ENCODE data around the gene CFAP54. TPM values are rescaled to one million over a fixed set of nuclear protein-coding genes. Genes with fewer than 3 reads are reported as not detected.
"Not testable (repeated sequence)": the region's sequence is repeated elsewhere in the genome, so short reads cannot be mapped to it uniquely, and the experiment has no call there.

The CFAP54 gene
- polyA plus RNA-seq, 1 donor: 0.44 TPM

DNA sequence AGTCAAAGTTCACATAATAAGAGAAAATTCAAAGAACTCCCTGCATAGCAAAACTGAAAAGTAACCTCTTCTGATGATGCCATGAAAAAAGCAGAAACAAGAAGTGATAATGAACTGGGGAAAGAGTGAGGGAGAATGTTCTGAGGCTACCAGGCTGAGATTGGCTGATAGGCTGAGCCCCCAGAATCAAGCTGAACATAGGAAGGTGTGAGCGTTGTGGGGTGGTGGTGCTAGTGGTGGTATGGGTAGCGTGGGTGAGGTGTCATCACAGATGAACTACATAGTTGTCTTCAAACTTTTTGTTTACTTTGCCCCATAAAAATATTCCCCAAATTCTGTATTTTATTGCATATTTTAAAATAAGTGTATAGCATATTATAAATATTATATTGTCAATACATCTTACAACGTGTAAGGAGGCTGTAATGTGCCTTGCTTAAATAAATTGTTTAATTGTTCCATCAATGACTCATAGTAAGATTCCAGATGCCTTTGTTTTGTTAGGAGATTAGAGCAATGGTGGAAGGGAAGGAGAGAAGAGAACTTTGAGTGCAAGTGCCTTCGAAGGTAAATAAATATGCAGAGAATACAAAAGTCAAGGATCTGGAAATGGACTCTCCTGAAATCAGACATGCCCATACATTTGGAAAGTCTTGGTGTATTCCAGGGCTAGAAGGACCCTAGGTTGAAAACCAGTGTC is 15.8 kb upstream of the CFAP54 start:
- DNase-seq: no peak

DNA sequence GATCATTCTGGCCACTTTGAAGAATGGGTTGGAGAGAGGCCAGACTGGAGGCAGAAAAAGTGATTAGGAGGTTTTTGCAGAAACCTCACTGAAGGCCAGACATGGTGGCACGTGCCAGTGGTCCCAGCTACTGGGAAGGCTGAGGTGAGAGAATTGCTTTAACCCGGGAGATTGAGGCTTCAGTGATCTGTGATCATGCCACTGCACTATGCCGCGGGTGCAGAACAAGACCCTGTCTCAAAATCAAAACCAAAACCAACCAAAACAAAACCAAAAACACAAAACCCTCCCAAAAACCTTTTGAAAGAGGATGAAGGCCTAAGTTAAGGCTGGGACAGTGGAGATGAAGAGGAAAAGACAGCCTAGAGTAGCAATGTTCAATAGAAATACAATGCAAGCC is 15.2 kb upstream of the CFAP54 start:
- DNase-seq: no peak

DNA sequence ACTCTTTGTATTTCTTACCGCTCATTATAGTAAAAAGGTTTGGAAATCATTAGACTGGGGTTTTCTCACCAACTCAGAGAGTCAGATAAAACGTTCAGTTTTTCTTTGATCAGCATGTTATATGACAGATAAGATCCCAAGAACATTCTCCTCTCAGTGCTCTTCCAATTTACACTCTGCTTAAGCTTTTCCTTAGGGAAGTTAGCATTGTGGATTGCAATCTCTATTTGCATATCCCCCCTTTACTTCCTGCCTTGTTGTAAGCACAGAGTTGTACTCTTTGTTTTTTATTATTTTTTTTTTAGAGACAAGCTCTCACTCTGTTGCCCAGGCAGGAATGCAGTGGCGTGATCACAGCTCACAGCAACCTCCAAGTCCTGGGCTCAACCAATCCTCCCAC is 11.4 kb upstream of the CFAP54 start:
- DNase-seq: no peak

DNA sequence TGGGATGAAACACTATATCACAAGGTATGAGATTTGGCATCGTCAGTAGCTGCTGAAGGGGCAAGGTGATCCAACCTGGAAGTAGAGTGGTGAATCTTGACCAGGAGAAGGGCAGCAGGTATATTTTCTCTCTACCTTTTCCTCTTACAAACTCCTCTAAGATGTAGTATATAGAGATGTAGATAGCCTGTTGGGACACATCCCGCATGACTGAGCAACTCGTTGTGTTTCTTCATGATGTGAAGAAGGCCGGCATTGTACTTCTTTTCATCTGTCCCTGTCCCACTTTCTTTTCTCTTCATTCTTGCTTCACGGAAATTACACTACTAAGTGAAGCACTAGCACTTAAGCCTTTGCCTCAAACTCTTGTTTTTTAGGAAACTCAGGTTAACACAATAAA is 7.3 kb upstream of the CFAP54 start:
- DNase-seq: no peak

DNA sequence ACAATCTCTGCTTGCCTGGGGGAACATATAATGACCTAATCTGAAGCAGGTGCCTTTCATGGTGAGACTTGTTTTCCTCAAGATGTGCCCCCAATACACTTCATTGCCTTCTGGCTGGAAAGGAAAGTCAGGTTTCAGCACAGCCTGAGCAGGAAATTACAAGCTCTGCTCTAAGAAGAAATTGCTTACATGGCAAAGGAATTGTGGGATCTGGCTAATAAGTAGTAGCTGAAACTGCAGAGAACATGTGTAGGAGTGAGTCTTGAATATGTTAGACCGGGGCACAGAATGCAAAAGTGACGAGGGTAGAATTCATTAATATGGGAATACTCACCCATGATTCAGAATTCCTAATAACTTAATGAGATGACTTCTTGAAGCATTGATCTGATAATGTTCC is 6.3 kb upstream of the CFAP54 start:
- no peak for DNase-seq

DNA sequence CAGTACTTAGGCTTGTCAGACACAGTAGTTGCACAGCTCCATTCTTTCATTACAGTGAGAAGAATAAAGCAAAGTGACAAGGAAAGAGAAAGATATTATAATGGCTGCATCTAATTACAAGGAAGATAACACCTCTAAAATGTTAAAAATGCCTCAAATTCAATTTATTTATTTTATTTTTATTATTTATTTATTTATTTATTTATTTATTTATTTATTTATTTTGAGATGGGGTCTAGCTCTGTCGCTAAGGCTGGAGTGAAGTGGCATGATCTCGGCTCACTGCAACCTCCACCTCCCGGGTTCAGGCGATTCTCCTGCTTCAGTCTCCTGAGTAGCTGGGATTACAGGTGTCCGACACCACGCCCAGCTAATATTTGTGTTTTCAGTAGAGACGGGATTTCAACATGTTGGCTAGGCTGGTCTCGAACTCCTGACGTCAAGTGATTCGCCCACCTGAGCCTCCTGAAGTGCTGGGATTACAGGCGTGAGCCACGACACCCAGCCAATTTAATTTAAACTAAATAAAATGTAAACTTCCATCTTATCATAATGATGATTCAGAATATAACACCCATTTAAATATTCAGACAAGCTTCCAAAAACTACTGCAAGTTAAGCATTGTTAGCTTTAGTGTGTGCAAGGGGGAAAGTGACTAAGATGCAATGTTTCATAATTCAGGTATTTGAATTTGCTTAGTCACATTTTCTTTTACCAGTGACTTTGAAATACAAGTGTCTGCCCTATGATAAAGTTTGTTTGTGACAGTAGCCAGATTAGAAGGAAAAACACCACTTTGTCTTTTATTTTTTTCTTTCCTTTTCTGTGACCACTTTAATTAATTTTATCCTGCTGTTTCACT is 2.4 kb upstream of the CFAP54 start:
- no peak for DNase-seq

DNA sequence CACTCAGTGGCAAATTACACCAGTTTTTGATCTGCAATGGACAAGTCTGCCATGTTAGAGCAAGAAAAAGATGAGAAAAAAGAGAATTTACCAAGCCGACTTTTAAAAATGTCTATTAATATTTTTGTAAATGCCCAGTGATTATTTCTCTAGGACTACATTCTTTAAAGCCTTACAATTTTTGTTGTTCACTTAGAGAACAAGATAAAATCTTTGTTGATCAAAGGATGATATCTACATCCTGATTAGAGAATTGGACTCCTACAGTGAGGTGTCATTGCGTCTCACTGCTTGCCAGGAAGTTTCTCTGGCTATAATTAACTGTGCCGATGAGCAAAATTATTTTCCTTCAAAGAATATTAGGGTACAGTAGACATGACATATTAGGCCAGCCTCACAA is 1.7 kb upstream of the CFAP54 start:
- DNase-seq: no peak

DNA sequence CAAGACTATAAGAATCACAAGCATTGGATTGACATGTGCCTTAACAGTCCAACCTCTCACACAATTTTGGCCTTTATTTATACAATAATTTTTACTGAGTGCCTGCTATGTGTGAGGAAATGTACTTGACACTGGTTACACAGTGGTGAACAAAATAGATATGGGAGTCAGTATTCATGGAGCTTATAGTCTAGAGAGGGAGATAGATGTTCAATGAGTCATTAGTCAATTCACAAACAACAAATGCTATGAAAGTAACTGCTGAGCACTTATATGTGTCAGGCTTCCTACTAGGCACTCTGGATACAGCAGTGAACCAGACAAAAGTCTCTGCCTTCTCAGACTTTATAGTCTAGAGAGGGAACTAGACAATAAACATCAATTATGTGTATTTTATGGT is 3.7 kb downstream of the CFAP54 start:
- no peak for DNase-seq

DNA sequence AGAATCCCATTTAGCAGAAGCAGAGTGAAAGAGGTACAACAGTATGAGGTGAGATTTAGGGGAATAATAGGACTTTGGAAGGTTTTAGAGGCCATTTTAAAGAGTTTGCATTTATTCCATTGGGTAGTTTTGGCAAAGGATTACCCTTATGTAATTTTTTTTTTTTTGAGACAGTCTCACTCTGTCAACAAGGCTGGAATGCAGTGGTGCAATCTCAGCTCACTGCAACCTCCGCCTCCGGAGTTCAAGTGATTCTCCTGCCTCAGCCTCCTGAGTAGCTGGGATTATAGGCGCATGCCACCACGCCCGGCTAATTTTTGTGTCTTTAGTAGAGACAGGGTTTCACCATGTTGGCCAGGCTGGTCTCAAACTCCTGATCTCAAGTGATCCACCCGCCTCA is 4.8 kb downstream of the CFAP54 start:
- DNase-seq: not testable (repeated sequence)

DNA sequence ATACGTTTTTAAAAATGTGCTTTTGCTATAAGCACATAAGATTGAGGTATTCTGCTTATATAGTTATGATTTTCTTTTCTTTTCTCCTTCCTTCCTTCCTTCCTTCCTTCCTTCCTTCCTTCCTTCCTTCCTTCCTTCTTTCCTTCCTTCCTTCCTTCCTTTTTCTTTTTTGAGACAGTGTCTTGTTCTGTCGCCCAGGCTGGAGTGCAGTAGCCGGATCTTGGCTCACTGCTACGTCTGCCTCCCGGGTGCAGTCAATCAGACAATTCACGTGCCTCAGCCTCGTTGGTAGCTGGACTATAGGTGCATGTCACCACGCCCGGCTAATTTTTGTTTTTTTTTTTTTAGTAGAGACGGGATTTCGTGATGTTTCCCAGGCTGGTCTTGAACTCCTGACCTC is 5.8 kb downstream of the CFAP54 start:
- DNase-seq: no peak

DNA sequence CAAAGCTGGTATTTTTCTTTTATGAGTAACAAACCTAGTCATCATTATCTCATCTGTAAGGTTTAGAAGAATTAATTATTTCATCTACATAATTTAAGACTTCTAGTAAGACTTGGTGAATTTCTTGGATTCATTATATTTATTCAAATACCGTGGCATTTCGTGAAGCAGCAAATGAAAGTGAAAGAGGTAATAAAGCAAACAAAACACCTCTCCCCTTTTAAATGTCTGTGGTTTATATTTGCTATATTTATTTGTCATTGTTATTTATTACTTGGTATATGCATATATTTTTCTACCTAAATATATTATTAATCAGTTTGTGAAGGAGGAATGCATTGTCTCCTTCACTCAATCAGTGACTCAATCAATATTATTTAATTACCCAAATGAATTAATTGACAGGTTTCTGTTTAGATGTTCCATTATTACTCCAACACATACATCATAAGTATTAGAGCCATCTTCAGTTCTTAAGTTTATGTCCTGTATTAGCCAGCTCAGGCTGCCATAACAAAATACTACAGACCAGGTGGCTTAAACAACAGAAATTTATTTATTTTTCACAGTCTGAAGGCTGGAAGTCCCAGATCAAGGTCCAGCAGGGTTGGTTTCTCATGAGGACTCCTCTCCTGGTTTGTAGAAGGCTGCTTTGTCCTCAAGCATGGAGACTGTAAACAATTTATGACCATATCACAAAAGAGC is 6.6 kb downstream of the CFAP54 start:
- no peak for DNase-seq

DNA sequence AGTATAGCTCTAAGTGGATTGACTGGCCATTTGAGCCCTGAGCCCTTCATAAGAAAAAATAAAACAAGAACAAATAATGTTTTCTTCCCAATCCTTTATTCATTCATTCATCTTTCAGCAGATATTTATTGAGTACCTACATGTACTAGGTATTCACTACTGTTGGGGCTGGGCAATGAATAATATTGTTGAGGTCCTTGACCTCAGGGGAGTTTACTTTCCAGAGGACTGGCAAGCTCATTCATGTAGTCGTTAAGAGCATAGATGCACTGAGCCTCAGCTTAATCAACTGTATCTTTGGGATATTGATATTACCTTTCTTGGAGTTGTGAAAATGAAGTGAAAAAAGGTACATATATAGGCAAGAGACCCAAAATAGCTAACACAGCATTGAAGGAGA is 7.6 kb downstream of the CFAP54 start:
- DNase-seq: no peak

DNA sequence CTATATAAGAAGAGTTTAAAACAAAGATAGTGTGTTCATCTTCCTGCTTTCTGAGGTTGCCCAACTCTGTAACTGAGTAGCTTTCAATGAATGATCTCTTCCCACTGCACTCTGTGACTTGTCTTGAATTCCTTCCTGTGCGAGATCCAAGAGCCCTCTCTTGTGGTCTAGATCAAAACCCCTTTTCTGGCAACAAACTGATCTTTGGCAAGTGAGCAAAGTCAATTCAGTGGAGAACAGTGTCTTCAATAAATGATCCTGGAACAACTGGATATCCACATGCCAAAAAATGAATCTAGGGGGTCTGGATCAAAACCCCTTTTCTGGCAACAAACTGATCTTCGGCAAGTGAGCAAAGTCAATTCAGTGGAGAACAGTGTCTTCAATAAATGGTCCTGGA is 8.5 kb downstream of the CFAP54 start:
- no peak for DNase-seq

DNA sequence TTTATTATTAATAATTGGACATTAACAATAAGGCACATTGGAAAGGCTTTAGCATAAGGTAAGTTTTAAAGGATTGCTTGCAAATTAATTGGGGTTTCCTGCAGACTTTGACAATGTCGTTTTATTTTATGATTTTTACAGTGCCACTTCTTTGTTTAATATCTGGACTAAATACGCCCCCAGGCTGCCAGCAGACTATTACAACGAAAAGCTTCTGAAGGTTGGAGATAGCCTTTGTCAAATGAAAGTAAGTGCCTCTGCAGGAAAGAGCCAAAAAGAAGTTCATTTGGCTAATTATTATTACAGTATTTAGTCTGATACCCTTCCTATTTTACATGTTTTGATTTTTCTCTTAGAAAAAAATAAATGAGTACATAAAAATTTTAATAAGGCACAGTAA is 11.3 kb downstream of the CFAP54 start:
- no peak for DNase-seq

DNA sequence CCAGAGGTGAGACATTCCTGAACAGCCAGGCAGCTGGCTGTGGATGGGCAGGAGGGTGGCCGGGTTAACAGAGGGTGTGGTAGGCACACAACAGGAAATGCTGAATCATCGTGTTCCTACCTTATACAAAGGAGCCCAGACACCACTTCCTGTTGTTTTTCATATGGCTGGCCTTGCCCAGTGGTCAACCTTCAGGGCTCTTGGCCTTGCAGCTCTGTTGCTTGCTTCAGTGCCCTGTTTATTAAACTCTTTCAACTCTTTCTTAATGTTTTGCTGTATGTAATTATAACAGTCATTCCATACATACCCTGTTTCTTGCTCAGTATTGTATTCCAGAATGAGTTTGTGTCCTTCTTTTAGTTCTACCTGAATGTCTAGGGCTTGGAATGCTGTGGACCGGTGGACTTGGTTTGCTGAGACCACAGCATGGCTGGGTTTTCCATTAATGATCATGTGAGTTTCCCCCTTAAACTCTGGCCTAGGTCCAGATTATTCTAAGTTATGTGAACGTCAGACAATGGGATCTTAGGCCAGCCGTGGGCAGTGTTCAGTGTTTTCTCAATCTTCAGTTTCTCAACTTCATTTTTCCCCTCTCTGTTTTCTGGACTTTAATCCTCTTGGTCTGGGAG is 11.9 kb downstream of the CFAP54 start:
- no peak for DNase-seq

DNA sequence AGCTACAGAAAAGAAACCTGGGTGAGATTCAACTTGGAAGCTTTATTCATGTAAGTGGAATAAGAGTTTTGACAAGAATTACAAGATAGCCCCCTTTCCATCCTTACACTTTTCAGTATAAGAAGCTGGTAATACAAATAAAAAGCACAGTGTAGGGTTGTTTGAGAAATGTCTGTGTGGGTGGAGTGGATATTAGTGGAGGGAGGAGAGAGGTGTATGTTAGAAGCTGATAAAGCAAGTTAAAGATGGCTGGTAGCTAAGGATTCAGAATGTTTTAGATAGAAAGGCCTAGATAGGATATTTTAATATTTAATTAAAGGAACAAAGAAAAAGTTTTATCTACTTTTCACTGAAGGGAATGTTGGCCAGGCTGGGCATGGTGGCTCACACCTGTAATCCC is 12.5 kb downstream of the CFAP54 start:
- no peak for DNase-seq

DNA sequence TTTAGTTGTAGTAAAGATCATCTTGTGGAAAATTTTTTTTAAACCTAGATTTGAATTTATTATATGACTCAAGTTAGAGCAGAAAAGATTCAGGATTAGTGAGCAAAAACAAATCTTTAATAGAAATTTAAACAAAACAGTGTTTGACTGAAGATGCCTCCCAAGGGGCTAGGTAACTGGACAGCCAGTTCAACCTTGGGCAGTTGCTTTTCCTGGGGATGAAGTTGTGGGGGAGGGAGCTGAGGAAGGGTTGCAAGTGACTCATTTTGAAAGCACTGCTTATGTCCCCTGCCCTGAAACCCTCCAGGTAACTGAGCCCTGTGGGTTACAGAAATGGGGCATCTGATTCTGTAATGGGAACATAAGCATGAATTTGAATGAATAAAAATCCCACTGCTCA is 13.1 kb downstream of the CFAP54 start:
- no peak for DNase-seq

DNA sequence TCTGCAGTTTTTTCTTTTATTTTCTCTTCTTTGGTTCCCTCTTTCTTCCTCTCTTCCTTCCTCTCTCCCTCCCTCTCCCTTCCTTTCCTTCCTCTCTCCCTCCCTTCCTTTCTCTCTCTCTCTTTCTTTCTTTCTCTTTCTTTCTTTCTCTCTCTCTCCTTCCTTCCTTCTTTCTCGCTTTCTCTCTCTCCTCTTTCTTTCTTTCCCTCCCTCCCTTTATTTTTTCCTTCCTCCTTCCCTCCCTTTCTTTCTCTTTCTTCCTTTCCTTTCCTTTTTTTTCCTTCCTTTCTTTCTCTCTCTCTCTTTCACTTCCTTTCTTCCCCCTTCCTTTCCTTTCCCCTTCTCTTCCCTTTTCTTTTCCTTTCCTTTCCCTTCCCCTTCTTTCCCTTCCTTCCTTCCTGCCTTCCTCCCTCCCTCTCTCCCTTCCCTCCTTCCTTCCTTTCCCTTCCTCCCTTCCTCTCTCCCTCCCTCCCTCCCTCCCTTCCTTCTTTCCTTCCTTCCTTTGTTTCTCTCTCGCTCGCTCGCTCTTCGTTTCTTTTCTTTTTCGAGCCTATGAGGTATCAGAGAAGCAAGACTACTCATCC is 13.7 kb downstream of the CFAP54 start:
- DNase-seq: no peak

DNA sequence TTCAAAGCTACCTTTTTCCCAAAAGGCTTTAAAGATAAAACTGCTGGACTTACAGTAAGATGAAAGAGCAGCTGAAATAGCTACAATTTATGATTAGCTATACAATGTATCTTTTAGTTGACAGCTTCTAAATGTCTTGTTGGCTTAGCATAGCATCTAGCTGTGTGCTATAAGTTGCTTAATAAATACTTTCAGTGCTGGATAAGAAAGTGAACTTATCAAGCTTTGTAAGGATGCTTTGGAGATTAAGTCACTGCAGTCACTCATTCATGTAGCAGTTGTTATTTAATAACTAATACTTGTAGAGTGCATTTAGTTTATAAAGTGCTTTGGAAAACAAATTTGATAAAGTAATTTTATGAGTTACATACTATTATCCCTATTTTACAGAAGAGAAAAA is 14.6 kb downstream of the CFAP54 start:
- no peak for DNase-seq

DNA sequence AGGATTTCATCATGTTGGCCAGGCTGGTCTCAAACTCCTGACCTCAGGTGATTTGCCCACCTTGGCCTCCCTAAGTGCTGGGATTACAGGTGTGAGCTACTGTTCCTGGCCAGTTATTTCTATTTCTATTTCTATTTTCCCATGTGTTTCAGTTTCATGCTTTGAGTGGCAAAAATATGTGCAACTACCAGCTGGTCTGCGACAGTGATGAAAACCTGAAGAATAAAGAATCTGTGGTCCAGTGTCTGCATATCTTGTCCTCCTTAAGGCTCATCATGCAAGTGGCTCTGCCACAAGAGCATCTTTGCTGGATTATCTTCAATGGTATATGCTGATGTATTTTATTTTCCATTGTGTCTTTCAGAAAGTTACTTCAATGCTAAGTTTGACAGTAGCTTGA is 17.4 kb downstream of the CFAP54 start:
- no peak for DNase-seq

DNA sequence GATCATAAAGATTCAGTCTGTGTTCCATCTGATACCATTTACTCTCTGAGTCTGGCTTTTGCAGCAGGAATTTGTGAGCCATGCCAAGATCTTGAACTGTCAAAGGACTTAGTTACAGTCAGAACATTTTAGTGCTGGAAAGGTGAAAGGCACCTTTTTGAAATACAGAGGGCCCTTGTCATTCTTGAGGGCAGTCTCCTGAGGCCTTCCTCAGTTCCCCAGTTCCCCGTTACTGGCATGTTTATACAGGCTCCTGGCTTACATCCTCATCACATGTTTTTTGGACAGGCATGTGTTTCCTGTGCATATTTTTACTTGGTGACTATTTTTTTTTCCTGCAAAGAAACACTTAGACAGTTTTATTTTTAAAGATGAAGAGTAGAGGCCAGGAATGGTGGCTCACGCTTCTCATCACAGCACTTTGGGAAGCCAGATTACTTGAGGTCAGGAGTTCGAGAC is 21.0 kb downstream of the CFAP54 start:
- DNase-seq: peak; percentile 13

DNA sequence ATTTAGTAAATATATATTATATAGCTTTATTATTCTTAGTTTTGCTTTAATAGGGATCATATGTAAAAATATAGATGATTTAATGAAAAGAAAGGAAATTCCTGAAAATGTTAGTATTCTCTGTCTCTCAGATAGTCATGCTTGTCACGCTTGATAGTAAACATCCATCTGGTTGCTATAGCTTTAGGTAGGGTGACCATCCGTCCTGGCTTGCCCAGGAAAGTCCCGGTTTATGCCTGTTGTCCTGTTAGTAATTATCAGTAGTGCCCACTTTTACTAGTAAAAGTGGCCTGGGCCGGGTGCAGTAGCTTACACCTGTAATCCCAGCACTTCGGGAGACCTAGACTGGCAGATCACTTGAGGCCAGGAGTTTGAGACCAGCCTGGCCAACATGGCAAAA is 23.8 kb downstream of the CFAP54 start:
- DNase-seq: no peak

DNA sequence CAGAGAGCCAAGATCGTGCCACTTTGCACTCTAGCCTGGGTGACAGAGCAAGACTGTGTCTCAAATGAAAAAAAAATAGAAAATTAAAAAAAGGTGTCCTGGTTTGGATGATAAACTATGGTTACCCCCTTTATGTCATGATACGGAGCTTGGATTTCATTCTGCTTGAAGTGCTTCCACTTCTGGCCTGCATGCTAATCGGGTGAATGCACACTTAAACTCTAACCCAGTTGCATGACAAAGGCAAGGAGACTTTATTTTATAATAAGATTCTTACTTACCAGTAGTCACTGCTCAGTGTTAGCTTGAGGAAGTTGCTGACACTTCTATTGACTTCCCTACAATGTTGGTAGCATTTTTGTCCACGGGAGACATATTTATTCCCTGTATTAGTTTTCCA is 24.3 kb downstream of the CFAP54 start:
- no peak for DNase-seq
